Liver (tissue), 9 donors: ENCODE results near the gene RBCK1. TPM values are rescaled to one million over a fixed set of nuclear protein-coding genes. Genes with fewer than 3 reads are reported as not detected.

ENCODE experiments used
- DNase-seq: peaks from one replicate; pipeline ENCODE4 v3.0.0-alpha.2; 2017; ENCODE audit warnings: low spot score
- H3K27ac ChIP-seq, 2 donors: one replicate each; pipeline ENCODE4 v1.7.0; 2013; ENCODE audit warnings: inconsistent platforms in 2 of 2, low read length in 2 of 2, control low read depth in 1 of 2, low read depth in 1 of 2, mild to moderate bottlenecking in 1 of 2
- H3K27me3 ChIP-seq, 4 donors: one replicate each; pipeline versions ENCODE4 v1.6.1 to v1.7.0; 2013; ENCODE audit warnings: low read length in 3 of 4, inconsistent platforms in 1 of 4, mild to moderate bottlenecking in 1 of 4, moderate library complexity in 1 of 4; ENCODE audit not compliant: control insufficient read depth in 4 of 4, insufficient read depth in 4 of 4
- H3K36me3 ChIP-seq, 4 donors: one replicate each; pipeline versions ENCODE4 v1.6.1 to v1.7.0; 2013; ENCODE audit warnings: low read length in 3 of 4, mild to moderate bottlenecking in 3 of 4, low read depth in 1 of 4, moderate library complexity in 1 of 4; ENCODE audit not compliant: control insufficient read depth in 4 of 4, insufficient read depth in 3 of 4
- H3K4me1 ChIP-seq, 4 donors: one replicate each; pipeline versions ENCODE4 v1.6.1 to v1.7.0; 2013; ENCODE audit warnings: low read length in 3 of 4, mild to moderate bottlenecking in 3 of 4, moderate library complexity in 1 of 4; ENCODE audit not compliant: control insufficient read depth in 4 of 4, insufficient read depth in 4 of 4
- H3K4me3 ChIP-seq, 3 donors: one replicate each; pipeline versions ENCODE4 v1.6.1 to v1.7.0; 2013; ENCODE audit warnings: low read length in 3 of 3, control low read depth in 1 of 3, low read depth in 1 of 3, mild to moderate bottlenecking in 1 of 3
- H3K9ac ChIP-seq, 2 donors: one replicate each; pipeline ENCODE4 v1.7.0; 2013; ENCODE audit warnings: low read length in 2 of 2, mild to moderate bottlenecking in 2 of 2, moderate library complexity in 2 of 2, control low read depth in 1 of 2, low read depth in 1 of 2
- H3K9me3 ChIP-seq, 4 donors: one replicate each; pipeline versions ENCODE4 v1.6.1 to v1.7.0; 2013; ENCODE audit warnings: low read length in 3 of 4; ENCODE audit not compliant: control insufficient read depth in 4 of 4
- ATF3 ChIP-seq: IDR thresholded peaks from 2 replicates; pipeline ENCODE4 v1.6.1; 2016; ENCODE audit warnings: antibody characterized with exemption
- CTCF ChIP-seq: fragments of 150-350 bp; IDR thresholded peaks from 2 replicates; pipeline ENCODE4 v1.5.1; 2017; ENCODE audit warnings: improper control_type of control experiment, low read depth, low read length; ENCODE audit not compliant: missing input control
- EGR1 ChIP-seq, 2 donors: IDR thresholded peaks; 2 replicates each; pipeline ENCODE4 v1.6.1; 2016 to 2018; ENCODE audit warnings: antibody characterized with exemption in 2 of 2, low read depth in 2 of 2
- FOXA1 ChIP-seq: IDR thresholded peaks from 2 replicates; pipeline ENCODE4 v1.6.1; 2016; ENCODE audit warnings: antibody characterized with exemption
- FOXA2 ChIP-seq: IDR thresholded peaks from 2 replicates; pipeline ENCODE4 v1.6.1; 2016; ENCODE audit warnings: antibody characterized with exemption
- GABPA ChIP-seq, 2 donors: IDR thresholded peaks in 1 of 2; conservative IDR thresholded peaks in 1 of 2; 2 replicates each; pipeline ENCODE4 v1.6.1; 2016; ENCODE audit warnings: antibody characterized with exemption in 2 of 2, mild to moderate bottlenecking in 1 of 2, moderate library complexity in 1 of 2
- HNF4G ChIP-seq: IDR thresholded peaks from 2 replicates; pipeline ENCODE4 v1.6.1; 2016; ENCODE audit warnings: antibody characterized with exemption
- NR2F2 ChIP-seq: IDR thresholded peaks from 2 replicates; pipeline ENCODE4 v1.6.1; 2016; ENCODE audit warnings: antibody characterized with exemption
- REST ChIP-seq: IDR thresholded peaks from 2 replicates; pipeline ENCODE4 v1.6.1; 2016; ENCODE audit warnings: antibody characterized with exemption, mild to moderate bottlenecking
- RXRA ChIP-seq, 2 donors: IDR thresholded peaks; 2 replicates each; pipeline ENCODE4 v1.6.1; 2017 to 2018; ENCODE audit warnings: antibody characterized with exemption in 2 of 2, mild to moderate bottlenecking in 1 of 2
- SP1 ChIP-seq: IDR thresholded peaks from 2 replicates; pipeline ENCODE4 v1.6.1; 2018; ENCODE audit warnings: antibody characterized with exemption, mild to moderate bottlenecking
- ZBTB33 ChIP-seq: IDR thresholded peaks from 2 replicates; pipeline ENCODE4 v1.6.1; 2016; ENCODE audit warnings: antibody characterized with exemption
- WGBS: extraction: QIAGEN DNeasy Blood & Tissue Kit; methylation state at CpG from one replicate; pipeline ENCODE4 v1.1.7; 2013; 5-methylcytosine and 5-hydroxymethylcytosine counted together
- polyA plus RNA-seq, 2 donors: library from polyadenylated mRNA; stranded (reverse) in 1 of 2; unstranded in 1 of 2; fragments of 200-250 nt in 1 of 2; fragments of >200 nt in 1 of 2; fragmentation: Nextera tagmentation in 1 of 2; extraction: Ambion mirVana in 1 of 2; gene quantifications; one replicate each; pipeline versions ENCODE4 v1.2.1 to v1.2.3, GENCODE V29; 2013 to 2015
- total RNA-seq, 2 donors: library from RNA; depleted of rRNA; stranded (reverse); fragments of >200 nt; gene quantifications; one replicate each; pipeline ENCODE4 v1.2.3, GENCODE V29; 2014
- TF ChIP-seq, protein P1 (sequence below): IDR thresholded peaks from 2 replicates; pipeline ENCODE4 v1.6.1; 2016; ENCODE audit warnings: antibody characterized with exemption
- donor health status: healthy.
- donor health status: healthy.
- donor health status: healthy.
- donor health status: healthy.
- donor health status: healthy.

Gene RBCK1
- total and polyA plus RNA-seq, 4 donors, result 18.0 to 62.6 (median 54.8) TPM

DNA sequence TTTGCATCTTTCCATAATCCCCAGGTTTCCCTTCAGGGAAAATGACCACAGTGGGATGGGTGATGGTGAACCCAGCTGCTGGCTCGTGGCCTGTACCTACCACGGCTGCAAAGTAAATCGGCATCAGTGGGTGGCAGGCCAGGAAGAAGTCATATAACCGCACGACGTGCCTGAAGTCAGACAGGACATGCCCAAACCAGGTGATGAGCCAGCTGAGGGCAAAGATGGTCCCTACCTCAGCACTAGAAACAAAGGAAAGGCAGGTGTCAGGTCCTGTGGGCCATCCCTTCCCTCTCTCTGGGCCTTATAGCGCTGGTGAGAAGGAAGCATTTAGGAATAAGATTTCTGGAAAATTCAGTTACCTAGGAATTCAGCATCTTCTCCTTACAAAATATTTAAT lies 32.0 kb downstream of the RBCK1 start:
- Histone ChIP-seq H3K4me3 (no peak overlapping the region), H3K4me1 (peaks cover 0 to 8% (median 5%) of the 10 kb centered on the region in 4 donors), H3K27me3 (no peaks in the 10 kb centered on the region), H3K36me3 (peaks cover 12 to 68% (median 42%) of the 10 kb centered on the region in 4 donors), H3K9ac (no peak overlapping the region), H3K9me3 (no peaks in the 10 kb centered on the region), H3K27ac (no peak overlapping the region)
- WGBS, result 97% methylated on average over 7 of the region's 7 CpGs
- no peak for DNase-seq
- TF ChIP-seq, protein P1, sequence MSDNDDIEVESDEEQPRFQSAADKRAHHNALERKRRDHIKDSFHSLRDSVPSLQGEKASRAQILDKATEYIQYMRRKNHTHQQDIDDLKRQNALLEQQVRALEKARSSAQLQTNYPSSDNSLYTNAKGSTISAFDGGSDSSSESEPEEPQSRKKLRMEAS, result no peak
- TF ChIP-seq FOXA1 (no peak), REST (no peak), HNF4G (no peak), EGR1 (IDR thresholded peaks at IDR 0.05; ENCODE audit: low read depth in 2 of 2) (no peak), CTCF (no peak), RXRA (IDR thresholded peaks at IDR 0.05) (no peak), NR2F2 (no peak)

DNA sequence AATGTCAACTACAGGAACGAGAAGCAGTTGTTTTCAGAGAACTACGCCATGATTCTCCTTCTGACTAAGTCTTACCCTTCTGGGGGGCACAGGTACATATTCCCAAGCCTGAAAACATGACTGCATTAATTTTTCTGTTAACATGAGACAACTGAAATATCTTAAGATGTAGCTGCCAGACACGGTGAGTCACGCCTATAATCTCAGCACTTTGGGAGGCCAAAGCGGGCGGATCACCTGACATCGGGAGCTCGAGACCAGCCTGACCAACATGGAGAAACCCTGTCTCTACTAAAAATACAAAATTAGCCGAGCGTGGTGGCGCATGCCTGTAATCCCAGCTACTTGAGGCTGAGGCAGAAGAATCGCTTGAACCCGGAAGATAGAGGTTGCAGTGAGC lies 32.5 kb downstream of the RBCK1 start:
- Histone ChIP-seq H3K36me3 (peaks cover 12 to 65% (median 41%) of the 10 kb centered on the region in 4 donors), H3K27me3 (no peaks in the 10 kb centered on the region), H3K4me3 (no peak overlapping the region), H3K4me1 (peaks cover 0 to 4% (median 2%) of the 10 kb centered on the region in 4 donors), H3K27ac (no peak overlapping the region), H3K9ac (no peak overlapping the region), H3K9me3 (no peaks in the 10 kb centered on the region)
- 97% methylated on average over 13 of the region's 13 CpGs for WGBS
- DNase-seq, result no peak
- TF ChIP-seq GABPA (IDR thresholded peaks at IDR 0.05 in 1 of 2, conservative IDR thresholded peaks at IDR 0.05 in 1 of 2) (no peak), REST (no peak), ATF3 (no peak), SP1 (no peak), FOXA2 (no peak), EGR1 (IDR thresholded peaks at IDR 0.05; ENCODE audit: low read depth in 2 of 2) (no peak), ZBTB33 (no peak)
